Measurements from ENCODE around the gene SLC35F4. TPM values are rescaled to one million over a fixed set of nuclear protein-coding genes. Genes with fewer than 3 reads are reported as not detected.

Gene SLC35F4
- total and polyA plus RNA-seq, 4 donors, result not detected

DNA sequence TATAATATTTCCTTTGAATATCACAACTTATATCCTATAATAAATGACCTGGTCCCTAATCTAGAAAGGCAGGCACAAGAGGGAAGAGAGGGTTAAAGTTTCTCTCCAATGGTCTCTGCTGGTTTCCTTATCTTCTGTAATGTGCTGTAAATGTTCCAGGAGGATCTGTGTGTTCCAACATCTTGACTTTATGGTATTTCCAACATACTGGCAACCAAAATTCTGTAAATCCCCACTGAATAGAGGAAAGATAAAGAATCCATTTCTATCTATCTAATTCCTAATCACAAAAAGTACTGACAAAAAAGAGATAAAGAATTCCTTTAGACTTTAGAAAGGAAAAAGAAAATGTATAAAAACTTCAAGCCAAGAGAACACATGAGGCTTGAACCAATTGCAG is 225.9 kb downstream of the SLC35F4 start:
- no peak overlapping the region for H3K4me3 ChIP-seq (ENCODE audit: low read length in 2 of 2)
- no peaks in the 10 kb centered on the region for H3K4me1 ChIP-seq (ENCODE audit: control insufficient read depth in 1 of 2, insufficient read depth in 2 of 2, low read length in 2 of 2)
- no peak for ATAC-seq (ENCODE audit: low FRiP score)
- intact Hi-C loops (cut with DNase I), result no loop called here
- no peaks in the 10 kb centered on the region for H3K36me3 ChIP-seq (ENCODE audit: control insufficient read depth in 1 of 2, insufficient read depth in 2 of 2, low read length in 1 of 2)
- no peaks in the 10 kb centered on the region for H3K27me3 ChIP-seq (ENCODE audit: control insufficient read depth in 1 of 2, insufficient read depth in 2 of 2, low read length in 1 of 2)
- no peak overlapping the region for H3K27ac ChIP-seq (ENCODE audit: low read depth in 1 of 2, low read length in 2 of 2)
- DNase-seq, result no peak
- H3K9me3 ChIP-seq (ENCODE audit: control insufficient read depth, low read length), result no peaks in the 10 kb centered on the region

DNA sequence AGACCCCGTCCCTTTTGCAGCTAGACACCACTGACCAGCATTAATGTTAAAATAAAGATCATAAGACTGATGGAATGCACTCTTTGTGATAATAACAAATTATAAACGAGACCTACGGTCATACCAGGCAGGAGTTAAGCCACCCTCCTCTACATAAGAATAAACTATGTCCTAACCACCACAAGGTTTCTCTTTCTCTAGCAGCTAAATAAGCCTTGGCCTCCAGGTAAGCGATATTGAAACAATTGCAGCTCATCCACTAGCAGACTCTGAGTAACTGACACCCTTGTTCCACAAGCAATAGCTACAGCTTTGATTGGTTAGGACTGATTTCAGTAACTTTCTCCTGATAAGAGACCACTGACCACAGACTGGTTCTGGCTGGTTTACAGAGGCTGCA is 228.0 kb downstream of the SLC35F4 start:
- H3K36me3 ChIP-seq (ENCODE audit: control insufficient read depth in 1 of 2, insufficient read depth in 2 of 2, low read length in 1 of 2), result no peaks in the 10 kb centered on the region
- no peak overlapping the region for H3K27ac ChIP-seq (ENCODE audit: low read depth in 1 of 2, low read length in 2 of 2)
- WGBS, 2 donors, result 84 to 89% methylated on average over 4 of the region's 4 CpGs
- DNase-seq, result no peak
- no peaks in the 10 kb centered on the region for H3K4me1 ChIP-seq (ENCODE audit: control insufficient read depth in 1 of 2, insufficient read depth in 2 of 2, low read length in 2 of 2)
- H3K27me3 ChIP-seq (ENCODE audit: control insufficient read depth in 1 of 2, insufficient read depth in 2 of 2, low read length in 1 of 2), result no peaks in the 10 kb centered on the region
- intact Hi-C loops (cut with DNase I), result no loop called here
- no peaks in the 10 kb centered on the region for H3K9me3 ChIP-seq (ENCODE audit: control insufficient read depth, low read length)
- ATAC-seq (ENCODE audit: low FRiP score), result no peak
- H3K4me3 ChIP-seq (ENCODE audit: low read length in 2 of 2), result no peak overlapping the region

DNA sequence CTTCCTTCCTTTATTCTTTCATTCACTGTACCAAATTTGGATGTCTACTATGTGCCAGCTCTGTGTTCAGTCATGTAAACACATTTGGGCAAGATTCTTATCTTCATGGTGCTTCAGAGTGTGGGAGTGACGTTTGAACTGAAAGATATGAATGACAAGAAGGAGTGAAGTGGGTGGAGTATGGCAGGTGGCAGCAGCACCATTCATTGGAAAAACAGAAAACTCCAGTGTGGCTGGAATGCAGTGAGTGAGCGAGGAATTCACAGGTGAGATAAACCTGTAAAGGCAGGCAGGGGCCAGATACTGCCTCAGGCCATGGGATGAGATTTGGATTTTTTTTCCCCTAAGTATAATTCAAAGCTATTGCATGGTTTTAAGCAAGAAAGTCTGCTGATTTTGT is 231.6 kb downstream of the SLC35F4 start:
- no peaks in the 10 kb centered on the region for H3K27me3 ChIP-seq (ENCODE audit: control insufficient read depth in 1 of 2, insufficient read depth in 2 of 2, low read length in 1 of 2)
- 64 to 65% methylated on average over 2 of the region's 2 CpGs for WGBS, 2 donors
- no peaks in the 10 kb centered on the region for H3K9me3 ChIP-seq (ENCODE audit: control insufficient read depth, low read length)
- ATAC-seq (ENCODE audit: low FRiP score) (no peak), DNase-seq (no peak)
- H3K4me3 ChIP-seq (ENCODE audit: low read length in 2 of 2), result no peak overlapping the region
- no peaks in the 10 kb centered on the region for H3K36me3 ChIP-seq (ENCODE audit: control insufficient read depth in 1 of 2, insufficient read depth in 2 of 2, low read length in 1 of 2)
- intact Hi-C loops (cut with DNase I), result no loop called here
- H3K27ac ChIP-seq (ENCODE audit: low read depth in 1 of 2, low read length in 2 of 2), result no peak overlapping the region
- H3K4me1 ChIP-seq (ENCODE audit: control insufficient read depth in 1 of 2, insufficient read depth in 2 of 2, low read length in 2 of 2), result no peaks in the 10 kb centered on the region

DNA sequence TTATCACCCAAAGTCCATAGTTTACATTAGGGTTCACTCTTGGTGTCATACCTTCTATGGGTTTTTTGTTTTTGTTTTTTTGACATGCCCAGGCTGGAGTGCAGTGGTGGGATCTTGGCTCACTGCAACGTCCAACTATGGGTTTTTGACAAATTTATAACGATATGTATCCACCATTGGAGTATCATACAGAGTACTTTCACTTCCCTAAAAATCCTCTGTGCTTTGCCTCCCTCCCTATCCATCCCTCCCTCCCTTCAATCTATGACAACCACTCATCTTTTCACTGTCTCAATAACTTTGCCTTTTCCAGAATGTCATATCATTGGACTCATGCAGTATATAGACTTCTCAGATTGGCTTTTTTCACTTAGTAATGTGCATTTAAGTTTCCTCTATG is 233.2 kb downstream of the SLC35F4 start:
- no peak for ATAC-seq (ENCODE audit: low FRiP score)
- intact Hi-C loops (cut with DNase I), result no loop called here
- WGBS, 2 donors, result 66 to 74% methylated on average over 2 of the region's 2 CpGs

DNA sequence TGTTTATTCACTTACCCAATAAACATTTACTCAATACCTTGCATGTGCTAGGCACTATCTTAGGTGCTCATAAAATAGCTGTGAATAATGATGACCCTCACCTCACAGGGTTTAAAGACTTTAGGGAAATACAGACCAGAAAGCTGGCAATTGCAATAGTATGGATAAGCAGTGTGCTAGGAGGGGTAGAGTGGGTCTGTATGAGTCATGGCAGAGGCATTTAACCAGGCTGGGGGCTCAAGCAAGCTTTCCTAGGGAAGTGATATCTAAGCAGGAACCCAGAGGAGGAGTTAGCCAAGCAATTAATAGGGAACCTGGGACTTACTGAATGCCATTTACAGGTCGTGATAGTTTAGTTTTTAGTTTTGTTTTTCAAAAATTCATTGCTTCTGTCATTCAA is 248.4 kb downstream of the SLC35F4 start:
- DNase-seq, result no peak
- WGBS, 2 donors, result 21 to 33% methylated on average over 1 of the region's 1 CpG
- peaks cover 0 to 3% of the 10 kb centered on the region in 2 donors for H3K36me3 ChIP-seq (ENCODE audit: control insufficient read depth in 1 of 2, insufficient read depth in 2 of 2, low read length in 1 of 2)
- no peaks in the 10 kb centered on the region for H3K9me3 ChIP-seq (ENCODE audit: control insufficient read depth, low read length)
- no peaks in the 10 kb centered on the region for H3K27me3 ChIP-seq (ENCODE audit: control insufficient read depth in 1 of 2, insufficient read depth in 2 of 2, low read length in 1 of 2)
- H3K4me3 ChIP-seq (ENCODE audit: low read length in 2 of 2), result no peak overlapping the region
- intact Hi-C loops (cut with DNase I), result no loop called here
- no peak for ATAC-seq (ENCODE audit: low FRiP score)
- no peaks in the 10 kb centered on the region for H3K4me1 ChIP-seq (ENCODE audit: control insufficient read depth in 1 of 2, insufficient read depth in 2 of 2, low read length in 2 of 2)
- no peak overlapping the region for H3K27ac ChIP-seq (ENCODE audit: low read depth in 1 of 2, low read length in 2 of 2)

More for the DNA sequence above, 233.2 kb downstream of the SLC35F4 start:
- no peak for DNase-seq
- H3K27me3 ChIP-seq (ENCODE audit: control insufficient read depth in 1 of 2, insufficient read depth in 2 of 2, low read length in 1 of 2), result no peaks in the 10 kb centered on the region
- no peak overlapping the region for H3K27ac ChIP-seq (ENCODE audit: low read depth in 1 of 2, low read length in 2 of 2)
- H3K4me3 ChIP-seq (ENCODE audit: low read length in 2 of 2), result no peak overlapping the region
- H3K9me3 ChIP-seq (ENCODE audit: control insufficient read depth, low read length), result no peaks in the 10 kb centered on the region
- no peaks in the 10 kb centered on the region for H3K4me1 ChIP-seq (ENCODE audit: control insufficient read depth in 1 of 2, insufficient read depth in 2 of 2, low read length in 2 of 2)
- H3K36me3 ChIP-seq (ENCODE audit: control insufficient read depth in 1 of 2, insufficient read depth in 2 of 2, low read length in 1 of 2), result no peaks in the 10 kb centered on the region

DNA sequence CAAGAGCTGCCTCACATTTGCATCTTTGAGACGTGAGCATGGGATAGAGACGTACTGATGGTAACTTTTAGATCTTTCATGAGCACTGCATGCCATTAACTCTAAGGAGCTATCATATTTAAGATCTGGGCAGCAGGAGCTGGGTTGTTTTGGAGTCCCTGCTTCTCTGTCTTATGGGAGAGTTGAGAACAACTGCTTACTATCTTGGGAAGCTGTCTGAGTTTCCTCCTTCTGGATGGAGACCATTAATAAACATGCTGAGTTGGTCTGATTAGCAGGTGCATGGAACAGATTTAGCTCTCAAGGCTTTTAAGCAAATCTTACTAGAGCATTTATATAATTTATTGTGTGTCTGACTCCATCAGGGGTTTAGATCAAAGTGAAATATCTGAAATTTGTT is 252.9 kb downstream of the SLC35F4 start:
- ATAC-seq (ENCODE audit: low FRiP score) (no peak), DNase-seq (no peak)
- no peak overlapping the region for H3K27ac ChIP-seq (ENCODE audit: low read depth in 1 of 2, low read length in 2 of 2)
- H3K36me3 ChIP-seq (ENCODE audit: control insufficient read depth in 1 of 2, insufficient read depth in 2 of 2, low read length in 1 of 2), result peaks cover 0 to 3% of the 10 kb centered on the region in 2 donors
- intact Hi-C loops (cut with DNase I), result no loop called here
- WGBS, 2 donors, result 84 to 87% methylated on average over 2 of the region's 2 CpGs
- H3K4me3 ChIP-seq (ENCODE audit: low read length in 2 of 2), result no peak overlapping the region
- no peaks in the 10 kb centered on the region for H3K9me3 ChIP-seq (ENCODE audit: control insufficient read depth, low read length)
- H3K4me1 ChIP-seq (ENCODE audit: control insufficient read depth in 1 of 2, insufficient read depth in 2 of 2, low read length in 2 of 2), result no peaks in the 10 kb centered on the region
- H3K27me3 ChIP-seq (ENCODE audit: control insufficient read depth in 1 of 2, insufficient read depth in 2 of 2, low read length in 1 of 2), result no peaks in the 10 kb centered on the region

DNA sequence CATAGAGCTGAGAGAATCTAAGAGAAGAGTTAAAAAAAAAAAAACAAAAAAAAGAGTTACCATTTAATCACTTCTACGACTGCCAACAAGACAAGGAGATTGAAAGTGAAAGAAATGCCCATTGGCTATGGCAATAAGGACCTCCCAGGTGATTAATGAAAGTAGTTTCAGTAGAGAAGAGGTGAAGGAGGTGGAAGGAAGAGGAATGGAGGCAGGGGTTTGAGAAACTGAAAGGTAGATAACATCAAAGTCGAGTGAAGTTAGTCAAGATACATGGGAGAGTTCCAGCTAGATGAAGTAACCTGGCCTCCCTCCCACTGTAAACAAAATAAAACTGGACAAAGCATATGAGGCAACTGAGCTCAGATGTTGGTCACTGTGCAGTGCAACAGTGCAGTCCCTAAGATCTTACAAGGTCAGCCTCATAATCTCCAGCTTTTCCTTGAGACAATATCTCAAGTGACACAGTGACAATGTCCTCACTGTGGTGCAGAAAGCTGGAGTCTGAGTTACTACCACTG is 254.3 kb downstream of the SLC35F4 start:
- H3K4me1 ChIP-seq (ENCODE audit: control insufficient read depth in 1 of 2, insufficient read depth in 2 of 2, low read length in 2 of 2), result no peaks in the 10 kb centered on the region
- no peak overlapping the region for H3K27ac ChIP-seq (ENCODE audit: low read depth in 1 of 2, low read length in 2 of 2)
- H3K27me3 ChIP-seq (ENCODE audit: control insufficient read depth in 1 of 2, insufficient read depth in 2 of 2, low read length in 1 of 2), result no peaks in the 10 kb centered on the region
- H3K36me3 ChIP-seq (ENCODE audit: control insufficient read depth in 1 of 2, insufficient read depth in 2 of 2, low read length in 1 of 2), result peaks cover 0 to 3% of the 10 kb centered on the region in 2 donors
- intact Hi-C loops (cut with DNase I), result no loop called here
- 44 to 47% methylated on average over 2 of the region's 2 CpGs for WGBS, 2 donors
- no peaks in the 10 kb centered on the region for H3K9me3 ChIP-seq (ENCODE audit: control insufficient read depth, low read length)
- no peak for ATAC-seq (ENCODE audit: low FRiP score)
- no peak overlapping the region for H3K4me3 ChIP-seq (ENCODE audit: low read length in 2 of 2)
- DNase-seq, result no peak

DNA sequence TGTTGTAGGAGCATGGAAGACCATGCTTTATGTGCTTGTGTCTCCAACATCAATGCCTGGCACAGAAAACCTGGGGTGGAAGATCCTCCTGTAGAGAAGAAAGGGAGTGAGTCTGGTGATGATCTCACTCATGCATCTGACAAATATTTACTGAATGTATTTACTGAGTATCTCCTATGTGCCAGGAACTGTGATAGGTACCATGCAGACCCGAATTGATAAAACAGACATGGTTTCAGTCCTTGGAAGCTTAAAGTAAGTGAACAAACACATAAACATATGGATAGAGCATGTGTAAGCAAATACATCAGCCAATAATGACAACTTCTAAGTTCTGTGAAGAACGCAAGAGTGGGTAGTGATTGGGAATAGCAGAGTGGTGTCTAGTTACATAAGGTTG is 255.3 kb downstream of the SLC35F4 start:
- Histone ChIP-seq H3K9me3 (ENCODE audit: control insufficient read depth, low read length) (no peaks in the 10 kb centered on the region), H3K4me1 (ENCODE audit: control insufficient read depth in 1 of 2, insufficient read depth in 2 of 2, low read length in 2 of 2) (no peaks in the 10 kb centered on the region), H3K27me3 (ENCODE audit: control insufficient read depth in 1 of 2, insufficient read depth in 2 of 2, low read length in 1 of 2) (no peaks in the 10 kb centered on the region), H3K27ac (ENCODE audit: low read depth in 1 of 2, low read length in 2 of 2) (no peak overlapping the region), H3K4me3 (ENCODE audit: low read length in 2 of 2) (no peak overlapping the region), H3K36me3 (ENCODE audit: control insufficient read depth in 1 of 2, insufficient read depth in 2 of 2, low read length in 1 of 2) (no peaks in the 10 kb centered on the region)
- no peak for ATAC-seq (ENCODE audit: low FRiP score)
- intact Hi-C loops (cut with DNase I), result no loop called here
- 64 to 71% methylated on average over 2 of the region's 2 CpGs for WGBS, 2 donors
- no peak for DNase-seq

DNA sequence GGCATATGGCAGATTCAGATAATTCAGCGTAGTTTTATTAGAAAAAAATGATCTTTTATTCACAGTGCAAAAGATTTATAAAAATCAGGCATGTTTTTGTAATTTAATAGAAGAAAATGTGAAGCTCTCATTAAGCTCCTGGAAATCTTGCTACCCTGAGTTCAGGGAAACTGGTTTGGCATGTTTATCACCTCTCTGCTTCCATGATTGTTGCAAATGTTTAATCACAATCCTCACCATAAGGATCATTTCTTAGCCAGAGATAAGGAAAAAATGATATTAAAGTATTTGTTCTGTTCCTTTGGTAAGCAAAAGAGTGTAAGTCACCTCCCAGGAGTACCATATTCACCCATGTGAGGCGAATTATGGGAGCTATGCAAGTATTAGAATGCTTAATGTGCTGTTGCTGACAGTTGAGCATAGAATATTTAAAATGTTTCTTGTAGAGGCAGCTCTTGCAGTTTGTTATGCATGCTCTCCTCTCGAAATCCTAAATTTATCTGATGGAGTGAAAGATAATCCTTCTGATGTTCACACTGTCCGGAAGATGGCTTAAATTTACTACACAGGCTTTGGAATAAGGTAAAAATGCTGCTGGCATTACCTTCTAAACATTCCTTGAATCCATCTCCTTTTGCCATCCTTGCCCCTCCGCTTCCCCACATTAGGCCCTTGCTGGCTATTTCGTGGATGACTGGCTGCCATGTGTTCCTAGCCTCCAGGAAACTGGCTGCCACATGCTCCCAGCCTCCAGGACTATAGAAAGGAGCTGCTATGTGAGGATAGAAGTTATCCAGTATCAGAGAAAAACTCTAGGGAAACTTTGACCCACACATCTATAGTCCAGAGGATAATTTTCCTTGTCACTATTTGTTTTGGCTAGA is 256.5 kb downstream of the SLC35F4 start:
- no peak for ATAC-seq (ENCODE audit: low FRiP score)
- WGBS, 2 donors, result 59 to 63% methylated on average over 6 of the region's 6 CpGs
- H3K36me3 ChIP-seq (ENCODE audit: control insufficient read depth in 1 of 2, insufficient read depth in 2 of 2, low read length in 1 of 2), result no peaks in the 10 kb centered on the region
- H3K27ac ChIP-seq (ENCODE audit: low read depth in 1 of 2, low read length in 2 of 2), result no peak overlapping the region
- intact Hi-C loops (cut with DNase I), result no loop called here
- no peak overlapping the region for H3K4me3 ChIP-seq (ENCODE audit: low read length in 2 of 2)
- no peak for DNase-seq
- no peaks in the 10 kb centered on the region for H3K9me3 ChIP-seq (ENCODE audit: control insufficient read depth, low read length)
- no peaks in the 10 kb centered on the region for H3K27me3 ChIP-seq (ENCODE audit: control insufficient read depth in 1 of 2, insufficient read depth in 2 of 2, low read length in 1 of 2)
- no peaks in the 10 kb centered on the region for H3K4me1 ChIP-seq (ENCODE audit: control insufficient read depth in 1 of 2, insufficient read depth in 2 of 2, low read length in 2 of 2)

Measured in aorta (tissue), 5 donors.